GM12878 (cell line): Measurements from ENCODE around the gene PP2D1. TPM values are rescaled to one million over a fixed set of nuclear protein-coding genes. Genes with fewer than 3 reads are reported as not detected.

Experiments used
- ATAC-seq: fragments of 200-7000 bp; cut with Tn5 transposase; 3 replicates; pipeline ENCODE4 v1.9.1; 2020; ENCODE audit warnings: mild to moderate bottlenecking, moderate library complexity
- BruUV-seq: library from RNA; stranded (reverse); fragments of 400-500 nt; replicated peaks from 2 replicates; lab custom pipeline; 2021; lab: Mats Ljungman, UMichigan
- CTCF ChIA-PET: fragments of 300-600 bp; sonication (Branson Sonifier 250); formaldehyde crosslinking; extraction: SDS; loops from one replicate; lab custom pipeline; 2021; ENCODE audit warnings: inconsistent platforms; lab: Yijun Ruan, JAX
- POLR2A ChIA-PET: fragments of 350-600 bp; formaldehyde crosslinking; extraction: SDS; loops from one replicate; lab custom pipeline; 2021; ENCODE audit warnings: inconsistent platforms; lab: Charles Lee
- RAD21 ChIA-PET: fragments of 300-600 bp; sonication (Branson Sonifier 250); formaldehyde crosslinking; loops from one replicate; lab custom pipeline; 2023; ENCODE audit warnings: antibody characterized with exemption; ENCODE audit not compliant: unreplicated experiment; lab: Charles Lee
- SMC1A ChIA-PET: fragments of 300-600 bp; sonication (Branson Sonifier 250); formaldehyde crosslinking; loops from one replicate; lab custom pipeline; 2023; ENCODE audit not compliant: unreplicated experiment, uncharacterized antibody; lab: Charles Lee
- DNase-seq: peaks from one replicate; pipeline ENCODE4 v3.0.0-alpha.2; 2011; ENCODE audit warnings: low read depth, low spot score
- FAIRE-seq: peaks from 3 replicates; lab custom pipeline; 2011; peaks lifted over from hg19 to GRCh38; lab: Jason Lieb, UNC
- H2AFZ ChIP-seq: 2 replicates; pipeline ENCODE4 v1.6.0; 2011; ENCODE audit warnings: low read depth, low read length, control low read depth; ENCODE audit not compliant: control insufficient read depth
- H3K27ac ChIP-seq: 2 replicates; pipeline ENCODE4 v1.5.1; 2011; ENCODE audit warnings: control low read depth; ENCODE audit not compliant: control insufficient read depth, insufficient read depth
- H3K27me3 ChIP-seq, 2 experiments: replicated peaks in 1 of 2; 2 replicates each; pipeline versions ENCODE4 v1.6.0 to v1.6.1; 2011; ENCODE audit warnings: low read length in 1 of 2; ENCODE audit not compliant: control insufficient read depth in 2 of 2, insufficient read depth in 2 of 2
- H3K36me3 ChIP-seq, 2 experiments: 2 replicates each; pipeline ENCODE4 v1.5.1; 2011; ENCODE audit warnings: low read length in 1 of 2; ENCODE audit not compliant: control insufficient read depth in 2 of 2, insufficient read depth in 2 of 2
- H3K4me1 ChIP-seq: 2 replicates; pipeline ENCODE4 v1.6.1; 2011; ENCODE audit warnings: mild to moderate bottlenecking, low read length, moderate library complexity, mixed read lengths; ENCODE audit not compliant: control insufficient read depth, insufficient read depth
- H3K4me2 ChIP-seq: 2 replicates; pipeline ENCODE4 v1.6.0; 2011; ENCODE audit warnings: control low read depth; ENCODE audit not compliant: control insufficient read depth, insufficient read depth
- H3K4me3 ChIP-seq: fragments of 200-600 bp; sonication (generic); 2 replicates; pipeline ENCODE4 v1.5.1; 2016
- H3K79me2 ChIP-seq: 2 replicates; pipeline ENCODE4 v1.6.0; 2011; ENCODE audit warnings: low read length; ENCODE audit not compliant: control insufficient read depth, insufficient read depth
- H3K9ac ChIP-seq: 2 replicates; pipeline ENCODE4 v1.8.0; 2011; ENCODE audit warnings: low read length, control low read depth, mixed read lengths; ENCODE audit not compliant: control insufficient read depth, insufficient read depth
- H3K9me3 ChIP-seq: replicated peaks from 3 replicates; pipeline ENCODE4 v1.5.1; 2011; ENCODE audit warnings: mild to moderate bottlenecking, low read length; ENCODE audit not compliant: control insufficient read depth, insufficient read depth
- H4K20me1 ChIP-seq: 2 replicates; pipeline ENCODE4 v1.6.0; 2011; ENCODE audit not compliant: control insufficient read depth, insufficient read depth
- BRCA1 ChIP-seq: IDR thresholded peaks from 2 replicates; pipeline ENCODE4 v1.6.1; 2011; ENCODE audit warnings: low read depth, low read length, improper control_type of control experiment
- CBX3 ChIP-seq: fragments of 200-600 bp; sonication (generic); IDR thresholded peaks from 2 replicates; pipeline ENCODE4 v1.6.1; 2016; ENCODE audit warnings: low read depth, borderline replicate concordance
- CEBPB ChIP-seq, 2 experiments: fragments of 150-350 bp in 1 of 2; IDR thresholded peaks; 2 replicates each; pipeline ENCODE4 v1.6.1; 2012 to 2014; ENCODE audit warnings: low read depth in 2 of 2, low read length in 2 of 2, borderline replicate concordance in 1 of 2, inconsistent platforms in 1 of 2
- DPF2 ChIP-seq: fragments of 450-650 bp; IDR thresholded peaks from 2 replicates; pipeline ENCODE4 v1.6.1; 2017; ENCODE audit warnings: mild to moderate bottlenecking
- EGR1 ChIP-seq, 2 experiments: IDR thresholded peaks; 1 replicate in 1 of 2; 2 replicates in 1 of 2; pipeline ENCODE4 v1.6.1; 2011 to 2012; ENCODE audit warnings: low read depth in 2 of 2, low read length in 2 of 2, borderline replicate concordance in 1 of 2, mild to moderate bottlenecking in 1 of 2, moderate library complexity in 1 of 2
- EP300 ChIP-seq, 2 experiments: fragments of 150-350 bp in 1 of 2; IDR thresholded peaks; 2 replicates each; pipeline ENCODE4 v1.6.1; 2011 to 2012; ENCODE audit warnings: low read depth in 2 of 2, low read length in 2 of 2, borderline replicate concordance in 1 of 2, improper control_type of control experiment in 1 of 2, inconsistent platforms in 1 of 2; ENCODE audit not compliant: control insufficient read depth in 1 of 2
- ESRRA ChIP-seq: IDR thresholded peaks from 2 replicates; pipeline ENCODE4 v1.6.1; 2012; ENCODE audit warnings: mild to moderate bottlenecking, low read length, improper control_type of control experiment
- MEF2A ChIP-seq: IDR thresholded peaks from 2 replicates; pipeline ENCODE4 v1.6.1; 2011; ENCODE audit warnings: low read depth, mild to moderate bottlenecking, low read length, moderate library complexity; ENCODE audit not compliant: insufficient read depth
- NBN ChIP-seq: fragments of 450-650 bp; IDR thresholded peaks from 2 replicates; pipeline ENCODE4 v1.6.1; 2016
- NR2C2 ChIP-seq: IDR thresholded peaks from 2 replicates; pipeline ENCODE4 v1.6.1; 2011; ENCODE audit warnings: borderline replicate concordance, low read depth; ENCODE audit not compliant: control insufficient read depth, insufficient read length
- POLR2A ChIP-seq: IDR thresholded peaks from 2 replicates; pipeline ENCODE4 v1.6.1; 2011; ENCODE audit warnings: low read depth, mild to moderate bottlenecking, low read length
- SUPT20H ChIP-seq: IDR thresholded peaks from 2 replicates; pipeline ENCODE4 v1.6.1; 2011; ENCODE audit warnings: low read depth, mild to moderate bottlenecking, low read length, moderate library complexity, borderline replicate concordance; ENCODE audit not compliant: control insufficient read depth
- TAF1 ChIP-seq: IDR thresholded peaks from 2 replicates; pipeline ENCODE4 v1.6.1; 2011; ENCODE audit warnings: mild to moderate bottlenecking, low read depth, low read length, borderline replicate concordance
- ZBED1 ChIP-seq: IDR thresholded peaks from 2 replicates; pipeline ENCODE4 v1.6.1; 2016; ENCODE audit warnings: borderline replicate concordance
- WGBS: methylation state at CpG from one replicate; pipeline ENCODE4 v1.1.6; 2016; ENCODE audit warnings: low lambda C conversion rate; ENCODE audit not compliant: insufficient replicate concordance, insufficient coverage; ENCODE audit errors: missing lambda C conversion rate; 5-methylcytosine and 5-hydroxymethylcytosine counted together
- in situ Hi-C: fragments of 300-500 bp; cut with MboI; formaldehyde crosslinking; loops from 9 replicates; pipeline ENCODE4 v1.14.3; 2018; ENCODE audit warnings: mixed read lengths
- intact Hi-C: fragments of 100-400 bp; cut with micrococcal nuclease; formaldehyde crosslinking; loops from one replicate; pipeline ENCODE4 v1.14.2; 2022; ENCODE audit not compliant: unreplicated experiment
- polyA plus RNA-seq, 11 experiments: library from polyadenylated mRNA; depleted of rRNA in 4 of 11; unstranded in 6 of 11; stranded (reverse) in 5 of 11; fragments of >200 nt; fragmentation: Nextera tagmentation in 4 of 11; fragmentation: Illumina TruSeq in 1 of 11; extraction: Ambion mirVana in 4 of 11; extraction: Trizol in 1 of 11; gene quantifications; 1 replicate in 1 of 11; 2 replicates in 10 of 11; pipeline versions ENCODE4 v1.2.1 to v1.2.3, GENCODE V29; 2011 to 2016; ENCODE audit warnings: inconsistent platforms in 2 of 11, missing spikeins in 2 of 11, low read depth in 1 of 11
- total RNA-seq, 4 experiments: library from RNA; depleted of rRNA in 3 of 4; stranded (reverse); fragments of >200 nt in 3 of 4; fragmentation: Illumina TruSeq in 1 of 4; extraction: Trizol in 1 of 4; gene quantifications; 2 replicates each; pipeline versions ENCODE4 v1.2.1 to v1.2.3, GENCODE V29; 2013 to 2021
- TF ChIP-seq, protein P1 (sequence below): fragments of 150-350 bp; IDR thresholded peaks from 2 replicates; pipeline ENCODE4 v1.6.1; 2016; ENCODE audit warnings: low read depth, low read length

Gene PP2D1
- total and polyA plus RNA-seq, 10 of the 15 experiments (the other 5 are each of a cell fraction or from before 2014, with no cell fraction given), result 0.04 to 0.18 (median 0.17) TPM; not detected in 7

DNA sequence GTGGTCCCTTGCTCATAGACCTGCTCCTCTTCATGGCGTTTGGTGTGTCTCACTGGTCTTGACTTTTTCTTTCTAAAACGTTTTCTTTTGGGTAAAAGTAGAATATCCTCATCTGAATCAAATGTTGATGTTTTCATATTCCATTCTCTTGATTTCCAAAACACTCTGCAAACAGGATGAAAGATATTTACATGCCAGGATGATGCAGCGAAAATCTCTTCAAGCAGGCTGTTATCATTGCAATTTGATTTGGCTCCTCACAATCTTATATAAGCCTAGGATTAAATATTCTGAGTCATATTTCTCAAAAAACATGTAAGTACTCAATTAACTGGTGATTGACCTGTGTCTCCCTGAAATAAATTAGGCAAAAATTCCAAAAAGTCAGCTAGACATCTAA is 10.1 kb downstream of the PP2D1 start:
- ChIA-PET RAD21 (no interaction called here), CTCF (no interaction called here), POLR2A (no interaction called here), SMC1A (interaction anchor here (1.4 kb wide), 1 partner anchor 8 kb away, joined by 3 read pairs; no protein-coding TSS in a partner anchor)
- H3K4me3 ChIP-seq, result no peak overlapping the region
- TF ChIP-seq TAF1, result no peak
- no peak overlapping the region for H3K4me2 ChIP-seq
- intact Hi-C loops, result no loop called here
- WGBS, result 39% methylated on average over 3 of the region's 3 CpGs
- H3K36me3 ChIP-seq, result no peaks in the 10 kb centered on the region
- H3K79me2 ChIP-seq, result no peaks in the 10 kb centered on the region
- H3K4me1 ChIP-seq, result no peaks in the 10 kb centered on the region
- H3K9me3 ChIP-seq, result no peaks in the 10 kb centered on the region
- no peak for FAIRE-seq
- no peak overlapping the region for H2AFZ ChIP-seq
- in situ Hi-C loops, result no loop called here
- no peak for DNase-seq
- H3K27ac ChIP-seq, result no peak overlapping the region
- no peaks in the 10 kb centered on the region for H3K27me3 ChIP-seq
- H4K20me1 ChIP-seq, result no peaks in the 10 kb centered on the region
- no TSS peak for BruUV-seq
- no peak for ATAC-seq
- no peak overlapping the region for H3K9ac ChIP-seq

DNA sequence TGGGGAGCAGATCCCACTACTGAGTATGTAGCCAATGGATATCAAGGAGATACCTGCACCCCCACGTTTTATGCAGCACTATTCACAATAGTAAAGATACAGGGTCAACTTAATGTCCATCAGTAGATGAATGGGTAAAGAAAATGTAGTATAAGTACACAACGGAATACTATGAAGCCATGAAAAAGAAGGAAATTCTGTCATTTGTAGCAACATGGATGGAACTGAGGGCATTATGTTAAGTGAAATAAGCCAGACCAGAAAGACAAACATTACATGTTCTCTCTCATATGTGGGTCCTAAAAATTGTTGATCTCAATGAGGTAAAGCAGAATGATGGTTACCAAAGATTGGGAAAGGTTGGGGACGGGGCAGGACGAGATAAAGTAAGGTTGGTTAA is 14.6 kb downstream of the PP2D1 start:
- Histone ChIP-seq H3K4me1 (no peaks in the 10 kb centered on the region), H3K79me2 (no peaks in the 10 kb centered on the region), H3K4me3 (no peak overlapping the region), H4K20me1 (no peaks in the 10 kb centered on the region), H3K4me2 (no peak overlapping the region), H3K9ac (no peak overlapping the region), H3K27me3 (no peaks in the 10 kb centered on the region), H2AFZ (no peak overlapping the region), H3K36me3 (no peaks in the 10 kb centered on the region), H3K27ac (no peak overlapping the region), H3K9me3 (no peaks in the 10 kb centered on the region)
- in situ Hi-C loops, result no loop called here
- 58% methylated on average over 4 of the region's 4 CpGs for WGBS
- BruUV-seq, result no TSS peak
- ATAC-seq (no peak), FAIRE-seq (no peak), DNase-seq (no peak)
- ChIA-PET POLR2A (no interaction called here), SMC1A (no interaction called here), CTCF (no interaction called here), RAD21 (no interaction called here)
- intact Hi-C loops, result no loop called here
- TF ChIP-seq EGR1 (IDR thresholded peaks at IDR 0.05; ENCODE audit: borderline replicate concordance in 1 of 2, low read depth in 2 of 2, low read length in 2 of 2) (no peak), CEBPB (IDR thresholded peaks at IDR 0.05; ENCODE audit: borderline replicate concordance in 1 of 2, low read depth in 2 of 2, low read length in 2 of 2) (no peak), POLR2A (no peak), BRCA1 (no peak), NR2C2 (no peak), ZBED1 (no peak), ESRRA (no peak), SUPT20H (no peak), NBN (no peak), DPF2 (no peak), CBX3 (no peak), EP300 (IDR thresholded peaks at IDR 0.05; ENCODE audit: borderline replicate concordance in 1 of 2, control insufficient read depth in 1 of 2, low read depth in 2 of 2, low read length in 2 of 2) (no peak), MEF2A (no peak)
- TF ChIP-seq, protein P1, sequence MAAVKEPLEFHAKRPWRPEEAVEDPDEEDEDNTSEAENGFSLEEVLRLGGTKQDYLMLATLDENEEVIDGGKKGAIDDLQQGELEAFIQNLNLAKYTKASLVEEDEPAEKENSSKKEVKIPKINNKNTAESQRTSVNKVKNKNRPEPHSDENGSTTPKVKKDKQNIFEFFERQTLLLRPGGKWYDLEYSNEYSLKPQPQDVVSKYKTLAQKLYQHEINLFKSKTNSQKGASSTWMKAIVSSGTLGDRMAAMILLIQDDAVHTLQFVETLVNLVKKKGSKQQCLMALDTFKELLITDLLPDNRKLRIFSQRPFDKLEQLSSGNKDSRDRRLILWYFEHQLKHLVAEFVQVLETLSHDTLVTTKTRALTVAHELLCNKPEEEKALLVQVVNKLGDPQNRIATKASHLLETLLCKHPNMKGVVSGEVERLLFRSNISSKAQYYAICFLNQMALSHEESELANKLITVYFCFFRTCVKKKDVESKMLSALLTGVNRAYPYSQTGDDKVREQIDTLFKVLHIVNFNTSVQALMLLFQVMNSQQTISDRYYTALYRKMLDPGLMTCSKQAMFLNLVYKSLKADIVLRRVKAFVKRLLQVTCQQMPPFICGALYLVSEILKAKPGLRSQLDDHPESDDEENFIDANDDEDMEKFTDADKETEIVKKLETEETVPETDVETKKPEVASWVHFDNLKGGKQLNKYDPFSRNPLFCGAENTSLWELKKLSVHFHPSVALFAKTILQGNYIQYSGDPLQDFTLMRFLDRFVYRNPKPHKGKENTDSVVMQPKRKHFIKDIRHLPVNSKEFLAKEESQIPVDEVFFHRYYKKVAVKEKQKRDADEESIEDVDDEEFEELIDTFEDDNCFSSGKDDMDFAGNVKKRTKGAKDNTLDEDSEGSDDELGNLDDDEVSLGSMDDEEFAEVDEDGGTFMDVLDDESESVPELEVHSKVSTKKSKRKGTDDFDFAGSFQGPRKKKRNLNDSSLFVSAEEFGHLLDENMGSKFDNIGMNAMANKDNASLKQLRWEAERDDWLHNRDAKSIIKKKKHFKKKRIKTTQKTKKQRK, result no peak
